ENCODE results near the gene FLYWCH2.

GRCh38 chr16:2911638-2912329, 28.8 kb downstream of the FLYWCH2 start, which contains the start of gene FLYWCH1:
- TF ChIP-seq, protein P1, sequence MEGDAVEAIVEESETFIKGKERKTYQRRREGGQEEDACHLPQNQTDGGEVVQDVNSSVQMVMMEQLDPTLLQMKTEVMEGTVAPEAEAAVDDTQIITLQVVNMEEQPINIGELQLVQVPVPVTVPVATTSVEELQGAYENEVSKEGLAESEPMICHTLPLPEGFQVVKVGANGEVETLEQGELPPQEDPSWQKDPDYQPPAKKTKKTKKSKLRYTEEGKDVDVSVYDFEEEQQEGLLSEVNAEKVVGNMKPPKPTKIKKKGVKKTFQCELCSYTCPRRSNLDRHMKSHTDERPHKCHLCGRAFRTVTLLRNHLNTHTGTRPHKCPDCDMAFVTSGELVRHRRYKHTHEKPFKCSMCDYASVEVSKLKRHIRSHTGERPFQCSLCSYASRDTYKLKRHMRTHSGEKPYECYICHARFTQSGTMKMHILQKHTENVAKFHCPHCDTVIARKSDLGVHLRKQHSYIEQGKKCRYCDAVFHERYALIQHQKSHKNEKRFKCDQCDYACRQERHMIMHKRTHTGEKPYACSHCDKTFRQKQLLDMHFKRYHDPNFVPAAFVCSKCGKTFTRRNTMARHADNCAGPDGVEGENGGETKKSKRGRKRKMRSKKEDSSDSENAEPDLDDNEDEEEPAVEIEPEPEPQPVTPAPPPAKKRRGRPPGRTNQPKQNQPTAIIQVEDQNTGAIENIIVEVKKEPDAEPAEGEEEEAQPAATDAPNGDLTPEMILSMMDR (IDR thresholded peaks at IDR 0.05; ENCODE audit: extremely low read depth in 1 of 2, insufficient read depth in 1 of 2, low read depth in 1 of 2, low read length in 2 of 2), result no peak
- TF ChIP-seq, protein P2, sequence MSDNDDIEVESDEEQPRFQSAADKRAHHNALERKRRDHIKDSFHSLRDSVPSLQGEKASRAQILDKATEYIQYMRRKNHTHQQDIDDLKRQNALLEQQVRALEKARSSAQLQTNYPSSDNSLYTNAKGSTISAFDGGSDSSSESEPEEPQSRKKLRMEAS (IDR thresholded peaks at IDR 0.05; ENCODE audit: insufficient read depth, insufficient read length), result no peak

All from endothelial cell of umbilical vein (primary cell).